Right ventricle myocardium superior (tissue), 1 donor: ENCODE results near the gene ITPK1. TPM values are rescaled to one million over a fixed set of nuclear protein-coding genes. Genes with fewer than 3 reads are reported as not detected.

Experiments used
- ATAC-seq: fragments of 200-7000 bp; cut with Tn5 transposase; one replicate; pipeline ENCODE4 v1.9.1; 2020; ENCODE audit warnings: mild to moderate bottlenecking; ENCODE audit not compliant: poor library complexity
- DNase-seq: peaks from one replicate; pipeline ENCODE4 v3.0.0-alpha.2; 2020
- intact Hi-C: fragments of 100-400 bp; cut with DNase I; formaldehyde crosslinking; loops from one replicate; pipeline ENCODE4 v1.11.2; 2022
- total RNA-seq: library from RNA; stranded (reverse); fragmentation: NEBNext Ultra II Directional; extraction: Animal tissue kit (Norgen Biotek cat#: 25700); gene quantifications from one replicate; pipeline ENCODE4 v1.2.1, GENCODE V29; 2021
- donor health status: DM: no; HTN: yes; CAD: no; lungs with severe emphysema.

The ITPK1 gene
- total RNA-seq, 1 donor from 2014 or later = 115 TPM

DNA sequence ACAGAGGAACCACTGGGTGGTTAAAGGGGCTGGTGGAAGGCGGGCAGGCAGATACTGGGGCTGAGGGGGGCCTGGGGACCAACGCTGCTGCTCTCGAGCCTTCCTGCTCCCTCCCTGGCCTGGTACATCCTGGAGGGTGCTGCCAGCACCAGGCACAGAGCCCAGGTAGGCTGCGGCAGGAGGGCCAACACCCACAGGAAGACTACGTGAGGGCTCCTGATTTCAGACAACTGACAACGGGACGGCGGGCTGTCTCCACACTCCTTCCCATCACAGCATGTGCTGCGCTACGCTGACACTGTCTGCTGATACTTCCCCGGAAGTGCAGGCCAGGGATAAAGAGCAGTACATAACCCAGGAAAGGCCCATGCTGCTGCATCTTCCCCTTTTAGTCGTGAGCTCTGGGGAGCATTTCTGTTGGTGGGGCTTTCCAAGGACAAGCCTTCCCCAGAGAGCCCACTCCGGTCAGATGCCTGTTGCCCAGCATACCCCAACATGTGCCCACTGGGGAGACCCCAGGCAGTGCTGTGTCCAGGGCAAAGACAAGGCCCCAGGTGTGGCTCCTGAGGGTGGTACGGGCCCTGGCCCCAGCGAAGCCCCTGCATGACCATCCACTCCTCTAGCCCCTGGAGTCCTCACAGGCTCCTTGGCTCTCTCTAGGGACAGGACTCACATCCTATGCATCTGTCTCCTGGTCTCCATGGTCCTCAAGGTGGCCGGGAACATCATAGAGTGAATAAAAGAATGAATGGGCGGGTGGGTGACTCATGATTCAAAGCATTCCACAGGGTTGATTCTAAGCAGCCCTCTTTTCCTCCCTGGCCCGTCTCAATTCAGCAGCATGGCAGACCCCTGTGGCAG lies 154.8 kb downstream of the ITPK1 start:
- intact Hi-C loops = no loop called here
- DNase-seq (peak; percentile 48), ATAC-seq (no peak)

GRCh38 chr14:92959761-92960680 lies 155.7 kb downstream of the ITPK1 start:
- ATAC-seq = peak; percentile 18
- peak; percentile 42 for DNase-seq
- intact Hi-C loops = no loop called here

DNA sequence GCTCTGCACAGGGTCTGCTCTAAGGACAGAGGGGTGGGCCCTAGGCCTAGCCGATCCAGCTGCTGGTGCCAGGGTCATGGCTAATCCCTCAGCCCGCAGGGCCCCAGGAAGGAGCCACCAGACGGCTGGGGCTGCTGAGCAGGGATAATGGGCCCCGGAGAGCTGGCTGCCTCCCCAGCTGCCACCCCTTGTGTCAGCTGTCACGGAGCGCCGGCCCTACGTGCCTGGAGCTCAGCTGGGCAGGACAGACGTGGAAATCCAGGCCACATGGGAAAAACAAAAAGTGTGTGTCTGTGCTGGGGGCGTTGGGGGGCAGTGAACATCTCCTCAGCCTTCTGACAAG lies 156.6 kb downstream of the ITPK1 start:
- ATAC-seq = peak; percentile 57
- DNase-seq = peak; percentile 53
- intact Hi-C loops = no loop called here

- ATAC-seq (peak; percentile 4), DNase-seq (peak; percentile 40)
- intact Hi-C loops = no loop called here
These were observed 157.1 kb downstream of the ITPK1 start for GRCh38 chr14:92958373-92959188.

DNA sequence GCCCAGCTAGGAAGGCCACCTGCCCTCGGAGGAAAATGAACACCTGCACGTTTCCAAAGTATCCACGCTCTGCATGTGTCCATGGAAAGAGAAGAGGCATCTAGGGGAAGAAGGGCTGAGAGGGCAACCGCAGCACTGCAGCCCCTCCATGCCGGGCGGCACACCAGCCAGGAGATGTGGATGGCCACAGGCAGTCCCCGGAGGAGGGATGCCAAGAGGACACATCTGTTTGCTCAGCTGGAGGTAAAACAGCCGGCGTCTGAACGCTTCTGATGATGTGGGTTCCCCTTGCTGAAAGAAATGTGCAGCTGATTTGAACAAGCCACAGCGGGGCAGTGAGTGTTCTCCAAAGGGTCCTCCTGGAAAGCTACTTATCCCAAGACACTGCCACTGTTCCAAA lies 158.8 kb downstream of the ITPK1 start:
- ATAC-seq = no peak
- intact Hi-C loops = no loop called here
- peak; percentile 38 for DNase-seq

DNA sequence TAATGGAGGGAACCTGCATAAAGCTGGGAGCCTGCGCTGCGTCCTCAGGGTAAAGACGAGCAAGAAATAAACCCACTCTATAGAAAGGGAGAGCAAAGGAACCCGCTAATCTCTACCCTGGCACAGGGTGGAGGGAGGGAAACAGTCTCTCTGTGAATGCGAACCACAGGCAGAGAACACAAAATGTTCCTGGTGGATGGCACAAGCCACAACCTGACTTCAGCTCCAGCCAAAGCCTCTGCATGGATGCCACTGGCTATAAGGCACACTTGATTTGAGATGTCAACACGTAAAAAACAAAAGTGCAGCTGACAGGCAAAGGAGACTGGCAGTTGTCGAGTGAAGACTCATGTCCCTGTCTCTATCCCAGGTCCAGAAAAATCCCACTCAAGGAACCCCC lies 160.3 kb downstream of the ITPK1 start:
- peak; percentile 45 for DNase-seq
- intact Hi-C loops = no loop called here
- ATAC-seq = peak; percentile 36

- DNase-seq (peak; percentile 32), ATAC-seq (no peak)
- intact Hi-C loops = no loop called here
These were observed 160.8 kb downstream of the ITPK1 start for GRCh38 chr14:92954933-92955332.

DNA sequence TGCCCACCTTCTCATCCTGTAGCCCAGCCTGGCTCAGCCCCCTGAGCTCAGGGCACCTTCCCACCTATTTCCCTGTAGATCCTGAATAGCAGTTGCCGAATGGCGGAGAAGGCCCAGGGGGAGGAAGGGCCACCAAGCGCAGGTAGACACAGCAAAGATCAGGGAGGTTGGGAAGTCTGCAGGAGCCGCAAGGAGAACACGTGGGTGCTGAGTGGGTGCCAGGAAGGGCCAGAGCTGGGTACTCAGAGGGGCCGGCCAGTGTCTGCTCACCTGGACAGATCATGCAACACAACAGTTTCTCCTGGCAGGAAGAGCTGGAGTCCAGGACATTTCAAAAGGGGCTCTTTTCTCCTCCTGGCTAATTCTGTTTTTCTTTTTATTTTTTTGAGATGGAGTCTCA lies 162.2 kb downstream of the ITPK1 start:
- intact Hi-C loops = loop anchor here (2.0 kb wide), 2 partner anchors 161 to 185 kb away; partner anchors contain the start of gene ITPK1
- ATAC-seq = no peak
- DNase-seq = no peak

DNA sequence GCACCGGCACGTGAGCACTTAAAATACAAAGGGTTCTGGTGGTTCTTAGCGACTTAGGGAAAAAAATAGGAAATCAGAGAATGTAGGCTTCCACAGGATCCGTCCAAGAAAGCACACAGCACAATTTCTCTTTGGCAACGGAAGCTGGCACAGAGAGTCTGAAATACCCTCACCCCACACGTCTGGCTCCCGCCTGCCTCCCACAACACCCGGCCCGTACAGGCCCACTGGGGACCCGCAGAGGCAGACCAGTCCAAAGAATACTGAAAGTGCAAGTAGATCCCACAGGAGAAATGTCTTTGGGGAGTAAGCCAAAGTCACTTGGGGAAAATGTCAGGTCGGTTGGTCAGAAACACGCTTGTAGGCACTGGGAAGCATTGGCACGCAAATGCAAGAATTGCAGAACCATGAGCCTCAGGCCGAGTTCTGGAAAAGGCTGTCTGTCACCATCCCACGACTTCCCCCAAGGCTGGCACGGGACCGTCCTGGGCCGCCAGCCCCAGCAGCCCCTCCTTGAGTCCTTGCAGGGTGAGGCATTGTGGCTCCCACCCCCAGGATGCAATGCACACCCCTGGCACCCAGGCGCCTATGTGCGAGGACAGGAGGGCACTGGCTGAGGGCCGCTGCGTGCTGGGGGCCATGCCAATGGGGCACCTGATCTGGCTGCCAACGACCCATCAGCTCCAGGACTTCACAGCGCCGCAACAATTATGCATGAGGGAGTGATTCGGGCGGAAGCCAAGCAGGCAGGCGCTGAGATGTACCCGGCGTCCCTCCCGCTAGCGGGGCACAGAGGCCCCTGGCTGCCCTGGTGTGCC lies 163.0 kb downstream of the ITPK1 start:
- DNase-seq (peak; percentile 86), ATAC-seq (peak; percentile 75)
- intact Hi-C loops = loop anchor here (2.0 kb wide), 2 partner anchors 162 to 186 kb away; partner anchors contain the start of gene ITPK1

DNA sequence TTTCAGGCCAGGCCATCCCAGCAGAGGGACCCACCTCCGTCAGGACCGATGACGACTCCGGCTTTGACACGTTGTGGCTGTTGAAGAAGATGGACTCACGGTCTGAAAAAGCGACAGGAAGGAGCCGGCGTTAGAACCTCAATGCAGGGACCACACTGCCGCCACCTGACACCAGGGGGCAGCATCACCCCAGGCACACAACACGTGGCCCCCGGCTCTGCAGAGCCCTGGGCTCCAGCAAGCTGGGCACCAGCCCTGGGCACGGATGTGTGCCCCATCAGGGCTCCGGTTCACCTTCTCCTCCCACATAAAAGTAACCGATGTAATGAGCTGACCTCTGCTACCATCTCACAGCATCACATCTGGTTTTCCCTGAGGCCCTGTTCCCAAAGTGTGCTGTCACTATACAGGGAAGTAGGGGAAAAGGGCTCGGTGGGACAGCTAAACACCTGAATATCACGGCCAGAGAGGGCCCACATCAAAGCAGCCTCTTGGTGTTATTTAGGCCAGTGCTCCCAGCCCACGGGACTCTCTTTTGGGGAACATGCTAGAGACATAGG lies 163.7 kb downstream of the ITPK1 start:
- ATAC-seq (peak; percentile 75), DNase-seq (peak; percentile 89)
- intact Hi-C loops = loop anchor here (2.0 kb wide), 2 partner anchors 163 to 187 kb away; partner anchors contain the start of gene ITPK1

GRCh38 chr14:92951261-92951660 lies 164.5 kb downstream of the ITPK1 start:
- intact Hi-C loops = no loop called here
- no peak for DNase-seq
- ATAC-seq = no peak

- intact Hi-C loops = no loop called here
- DNase-seq = peak; percentile 42
- no peak for ATAC-seq
These were observed 165.0 kb downstream of the ITPK1 start for GRCh38 chr14:92950773-92951172.

GRCh38 chr14:92950193-92950540 lies 165.6 kb downstream of the ITPK1 start:
- peak; percentile 51 for ATAC-seq
- DNase-seq = no peak

GRCh38 chr14:92949496-92950192 lies 166.1 kb downstream of the ITPK1 start:
- no peak for ATAC-seq
- intact Hi-C loops = no loop called here
- DNase-seq = peak; percentile 23

More at GRCh38 chr14:92950193-92950540, 165.6 kb downstream of the ITPK1 start:
- intact Hi-C loops = no loop called here

GRCh38 chr14:92948647-92949046 lies 167.1 kb downstream of the ITPK1 start:
- peak; percentile 32 for DNase-seq
- intact Hi-C loops = no loop called here
- no peak for ATAC-seq

- no peak for ATAC-seq
- intact Hi-C loops = no loop called here
- DNase-seq = peak; percentile 34
These were observed 168.7 kb downstream of the ITPK1 start for GRCh38 chr14:92946847-92947545.
